Panc1 (cell line): ENCODE data around the gene GPNMB.

Experiments
- CTCF ChIP-seq: fragments of 450-650 bp; IDR thresholded peaks from 2 replicates; pipeline ENCODE4 v1.5.1; 2017; ENCODE audit warnings: mild to moderate bottlenecking
- POLR2AphosphoS5 ChIP-seq: IDR thresholded peaks from 2 replicates; pipeline ENCODE4 v1.6.1; 2012; ENCODE audit warnings: mild to moderate bottlenecking, low read depth, low read length, moderate library complexity

- no peak for TF ChIP-seq CTCF
- no peak for TF ChIP-seq POLR2AphosphoS5
Observed at GRCh38 chr7:23275912-23276311, 29.3 kb downstream of the GPNMB start.
